ENCODE data around the gene SGTA. TPM values are rescaled to one million over a fixed set of nuclear protein-coding genes. Genes with fewer than 3 reads are reported as not detected.
"Not testable (repeated sequence)": the region's sequence is repeated elsewhere in the genome, so short reads cannot be mapped to it uniquely, and the experiment has no call there.

Gene SGTA
- total RNA-seq, 1 donor from 2014 or later = 77.5 TPM

DNA sequence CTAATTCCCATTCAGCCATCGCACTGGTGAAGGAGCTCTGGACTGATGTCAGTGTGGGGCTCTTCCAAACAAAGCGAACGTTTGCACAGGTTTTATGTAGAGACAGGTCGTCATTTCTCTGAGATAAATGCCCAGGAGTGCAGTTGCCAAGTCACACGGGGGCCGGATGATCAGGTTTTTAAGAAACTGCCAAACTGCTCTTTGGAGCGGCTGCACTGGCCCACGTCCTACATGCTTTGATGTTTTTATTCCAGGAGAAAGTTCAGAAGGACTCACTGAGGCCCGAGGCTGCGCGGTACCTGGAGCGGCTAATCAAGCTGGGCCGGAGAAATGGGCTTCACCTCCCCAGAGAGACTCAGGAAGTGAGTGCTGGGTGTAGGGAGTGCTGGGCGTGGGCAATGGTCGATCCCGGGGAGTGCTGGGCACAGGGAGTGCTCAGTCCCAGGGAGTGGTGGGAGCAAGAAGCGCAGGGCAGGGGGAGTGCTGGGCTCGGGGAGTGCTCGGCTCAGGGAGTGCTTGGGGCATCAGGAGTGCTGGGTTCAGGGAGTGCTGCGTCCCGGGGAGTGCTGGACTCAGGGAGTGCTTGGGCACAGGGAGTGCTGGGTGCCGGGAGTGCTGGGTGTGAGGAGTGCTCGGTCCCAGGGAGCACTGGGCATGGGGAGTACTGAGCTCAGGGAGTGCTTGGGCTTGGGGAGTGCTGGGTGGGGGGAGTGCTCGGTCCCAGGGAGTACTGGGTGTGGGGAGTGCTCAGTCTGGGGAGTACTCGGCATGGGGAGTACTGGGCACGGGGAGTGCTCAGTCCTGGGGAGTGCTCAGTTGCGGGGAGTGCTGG is 13.0 kb upstream of the SGTA start:
- no peaks in the 10 kb centered on the region for H3K9me3 Mint-ChIP-seq (ENCODE audit: low read depth)
- H3K4me1 Mint-ChIP-seq (ENCODE audit: low read depth) = no peaks in the 10 kb centered on the region
- TF ChIP-seq, protein P1, sequence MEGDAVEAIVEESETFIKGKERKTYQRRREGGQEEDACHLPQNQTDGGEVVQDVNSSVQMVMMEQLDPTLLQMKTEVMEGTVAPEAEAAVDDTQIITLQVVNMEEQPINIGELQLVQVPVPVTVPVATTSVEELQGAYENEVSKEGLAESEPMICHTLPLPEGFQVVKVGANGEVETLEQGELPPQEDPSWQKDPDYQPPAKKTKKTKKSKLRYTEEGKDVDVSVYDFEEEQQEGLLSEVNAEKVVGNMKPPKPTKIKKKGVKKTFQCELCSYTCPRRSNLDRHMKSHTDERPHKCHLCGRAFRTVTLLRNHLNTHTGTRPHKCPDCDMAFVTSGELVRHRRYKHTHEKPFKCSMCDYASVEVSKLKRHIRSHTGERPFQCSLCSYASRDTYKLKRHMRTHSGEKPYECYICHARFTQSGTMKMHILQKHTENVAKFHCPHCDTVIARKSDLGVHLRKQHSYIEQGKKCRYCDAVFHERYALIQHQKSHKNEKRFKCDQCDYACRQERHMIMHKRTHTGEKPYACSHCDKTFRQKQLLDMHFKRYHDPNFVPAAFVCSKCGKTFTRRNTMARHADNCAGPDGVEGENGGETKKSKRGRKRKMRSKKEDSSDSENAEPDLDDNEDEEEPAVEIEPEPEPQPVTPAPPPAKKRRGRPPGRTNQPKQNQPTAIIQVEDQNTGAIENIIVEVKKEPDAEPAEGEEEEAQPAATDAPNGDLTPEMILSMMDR (IDR thresholded peaks at IDR 0.05; ENCODE audit: unreplicated experiment) = no peak
- DNase-seq (ENCODE audit: low spot score, unreplicated experiment) = no peak
- no peaks in the 10 kb centered on the region for H3K27me3 Mint-ChIP-seq
- H3K4me3 Mint-ChIP-seq (ENCODE audit: low read depth) = no peak overlapping the region
- H3K36me3 Mint-ChIP-seq (ENCODE audit: insufficient read depth) = peaks cover 16% of the 10 kb centered on the region
- H3K27ac Mint-ChIP-seq = peak overlapping the region; percentile 29

DNA sequence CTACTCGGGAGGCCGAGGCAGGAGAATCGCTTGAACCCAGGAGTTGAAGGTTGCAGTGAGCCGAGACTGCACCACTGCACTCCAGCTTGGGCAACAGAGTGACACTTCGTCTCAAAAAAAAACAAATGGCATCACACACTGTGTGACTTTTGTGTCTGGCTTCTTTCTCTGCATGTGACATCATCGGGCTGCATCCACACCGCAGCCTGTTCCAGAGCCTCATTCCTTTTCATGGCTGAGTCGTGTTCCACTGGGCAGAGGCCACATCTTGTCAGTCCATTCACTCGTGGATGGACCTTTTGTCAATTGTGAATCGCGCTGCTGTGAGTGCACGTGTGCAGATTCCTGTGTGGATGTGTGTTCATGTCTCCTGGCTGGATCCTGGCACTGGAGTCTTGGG is 10.5 kb upstream of the SGTA start:
- Mint-ChIP-seq H3K4me3 (ENCODE audit: low read depth) (no peak overlapping the region), H3K36me3 (ENCODE audit: insufficient read depth) (peaks cover 16% of the 10 kb centered on the region)
- TF ChIP-seq, protein P1 (IDR thresholded peaks at IDR 0.05; ENCODE audit: unreplicated experiment) = no peak

DNA sequence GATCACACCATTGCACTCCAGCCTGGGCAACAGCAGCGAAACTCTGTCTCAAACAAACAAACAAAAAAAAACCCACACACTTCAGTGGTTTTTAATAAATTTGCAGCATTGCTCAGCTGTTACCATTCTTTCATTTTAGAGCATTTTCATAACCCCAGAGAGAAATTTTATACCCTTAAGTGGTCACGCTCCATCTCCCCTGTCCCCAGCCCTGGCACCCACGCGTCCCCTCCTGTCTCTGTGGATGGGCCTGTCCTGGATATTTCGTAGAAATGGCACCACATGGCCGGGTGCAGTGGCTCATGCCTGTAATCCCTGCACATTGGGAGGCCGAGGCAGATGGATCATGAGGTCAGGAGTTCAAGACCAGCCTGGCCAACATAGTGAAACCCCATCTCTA is 10.1 kb upstream of the SGTA start:
- peaks cover 16% of the 10 kb centered on the region for H3K36me3 Mint-ChIP-seq (ENCODE audit: insufficient read depth)
- no peaks in the 10 kb centered on the region for H3K9me3 Mint-ChIP-seq (ENCODE audit: low read depth)
- no peaks in the 10 kb centered on the region for H3K4me1 Mint-ChIP-seq (ENCODE audit: low read depth)
- no peaks in the 10 kb centered on the region for H3K27me3 Mint-ChIP-seq
- H3K27ac Mint-ChIP-seq = no peak overlapping the region
- TF ChIP-seq, protein P1 (IDR thresholded peaks at IDR 0.05; ENCODE audit: unreplicated experiment) = no peak
- no peak overlapping the region for H3K4me3 Mint-ChIP-seq (ENCODE audit: low read depth)
- no peak for DNase-seq (ENCODE audit: low spot score, unreplicated experiment)

More for the DNA sequence above, 10.5 kb upstream of the SGTA start:
- no peak for DNase-seq (ENCODE audit: low spot score, unreplicated experiment)
- H3K4me1 Mint-ChIP-seq (ENCODE audit: low read depth) = no peaks in the 10 kb centered on the region
- no peaks in the 10 kb centered on the region for H3K9me3 Mint-ChIP-seq (ENCODE audit: low read depth)
- no peaks in the 10 kb centered on the region for H3K27me3 Mint-ChIP-seq
- H3K27ac Mint-ChIP-seq = no peak overlapping the region

DNA sequence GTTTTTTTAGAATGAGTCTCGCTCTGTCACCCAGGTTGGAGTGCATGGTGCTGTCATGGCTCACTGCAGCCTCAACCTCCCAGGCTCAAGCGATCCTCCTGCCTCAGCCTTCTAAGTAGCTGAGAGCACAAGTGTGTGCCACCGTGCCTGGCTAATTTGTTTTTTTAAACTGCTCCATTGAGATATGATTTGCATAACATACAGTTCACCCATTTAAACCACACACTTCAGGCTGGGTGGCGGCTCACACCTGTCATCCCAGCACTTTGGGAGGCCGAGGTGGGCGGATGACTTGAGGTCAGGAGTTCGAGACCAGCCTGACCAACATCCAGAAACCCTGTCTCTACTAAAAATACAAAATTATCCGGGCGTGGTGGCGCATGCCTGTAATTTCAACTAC is 9.6 kb upstream of the SGTA start:
- not testable (repeated sequence) for H3K27ac Mint-ChIP-seq; H3K9me3 Mint-ChIP-seq (ENCODE audit: low read depth); H3K27me3 Mint-ChIP-seq; H3K4me1 Mint-ChIP-seq (ENCODE audit: low read depth); H3K4me3 Mint-ChIP-seq (ENCODE audit: low read depth); DNase-seq (ENCODE audit: low spot score, unreplicated experiment)
- peaks cover 16% of the 10 kb centered on the region for H3K36me3 Mint-ChIP-seq (ENCODE audit: insufficient read depth)

DNA sequence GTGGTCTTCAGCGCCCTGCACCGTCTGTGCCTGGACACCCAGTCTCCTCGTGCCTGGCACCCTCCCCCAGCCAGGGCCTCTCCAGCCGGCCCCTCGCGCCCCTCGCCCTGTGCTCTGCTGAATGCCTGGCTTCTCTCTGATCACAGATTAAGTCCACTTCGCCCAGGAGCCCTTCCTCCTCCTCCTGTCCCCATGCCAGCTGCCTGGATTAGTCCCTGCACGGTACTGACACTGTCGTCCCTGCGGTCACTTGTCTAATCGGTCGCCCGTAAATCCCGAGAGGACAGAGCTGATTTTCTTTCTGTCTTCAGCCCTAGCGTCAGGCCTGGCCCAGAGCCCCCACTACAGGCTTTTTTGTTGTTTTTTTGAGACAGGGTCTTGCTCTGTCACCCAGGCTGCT is 8.8 kb upstream of the SGTA start:
- H3K27me3 Mint-ChIP-seq = no peaks in the 10 kb centered on the region
- H3K27ac Mint-ChIP-seq = peak overlapping the region; percentile 62
- H3K4me1 Mint-ChIP-seq (ENCODE audit: low read depth) = peaks cover 4% of the 10 kb centered on the region
- H3K36me3 Mint-ChIP-seq (ENCODE audit: insufficient read depth) = peaks cover 14% of the 10 kb centered on the region
- no peak for DNase-seq (ENCODE audit: low spot score, unreplicated experiment)
- H3K4me3 Mint-ChIP-seq (ENCODE audit: low read depth) = no peak overlapping the region
- no peaks in the 10 kb centered on the region for H3K9me3 Mint-ChIP-seq (ENCODE audit: low read depth)
- TF ChIP-seq, protein P1 (IDR thresholded peaks at IDR 0.05; ENCODE audit: unreplicated experiment) = no peak

DNA sequence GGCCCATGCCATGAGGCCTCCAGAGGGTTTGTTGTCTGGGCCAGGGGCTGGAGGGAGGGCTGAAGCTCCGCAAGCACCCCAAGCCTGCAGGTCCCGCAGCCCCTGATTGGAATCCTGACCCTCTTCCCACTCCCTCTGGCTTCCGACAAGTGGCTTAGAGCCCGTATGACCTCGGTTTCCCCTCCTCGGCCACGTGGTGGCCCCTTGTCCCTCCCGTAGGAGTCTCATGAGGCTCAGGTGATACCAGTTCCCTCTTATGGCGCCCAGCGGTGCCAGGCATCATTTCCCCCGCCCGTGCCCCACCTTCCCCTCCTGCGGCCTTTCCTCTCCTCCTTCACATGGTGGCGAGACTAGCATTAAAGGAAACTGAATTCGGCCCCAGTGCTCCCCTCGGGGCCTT is 8.4 kb upstream of the SGTA start:
- TF ChIP-seq, protein P1 (IDR thresholded peaks at IDR 0.05; ENCODE audit: unreplicated experiment) = no peak
- Mint-ChIP-seq H3K4me3 (ENCODE audit: low read depth) (no peak overlapping the region), H3K27ac (no peak overlapping the region), H3K9me3 (ENCODE audit: low read depth) (no peaks in the 10 kb centered on the region), H3K27me3 (no peaks in the 10 kb centered on the region), H3K36me3 (ENCODE audit: insufficient read depth) (peaks cover 14% of the 10 kb centered on the region), H3K4me1 (ENCODE audit: low read depth) (peaks cover 4% of the 10 kb centered on the region)
- DNase-seq (ENCODE audit: low spot score, unreplicated experiment) = no peak

All from progenitor cell of endocrine pancreas (in vitro differentiated cells).